Measurements from ENCODE around the gene SLC23A2.

Gene SLC23A2

GRCh38 chr20:4832469-4832868 lies 168.8 kb downstream of the SLC23A2 start:
- TF ChIP-seq HDGF (IDR thresholded peaks at IDR 0.05; ENCODE audit: borderline replicate concordance) (no peak), SUZ12 (IDR thresholded peaks at IDR 0.05) (no peak), NFRKB (IDR thresholded peaks at IDR 0.05) (no peak), TARDBP (IDR thresholded peaks at IDR 0.05) (no peak), FOXM1 (IDR thresholded peaks at IDR 0.05; ENCODE audit: borderline replicate concordance) (no peak), ZNF384 (IDR thresholded peaks at IDR 0.05) (no peak), ELF4 (IDR thresholded peaks at IDR 0.05) (no peak), ARNT (IDR thresholded peaks at IDR 0.05) (no peak), CTBP1 (IDR thresholded peaks at IDR 0.05; ENCODE audit: borderline replicate concordance) (no peak), PKNOX1 (IDR thresholded peaks at IDR 0.05) (no peak), FOXK2 (IDR thresholded peaks at IDR 0.05) (no peak), LEF1 (IDR thresholded peaks at IDR 0.05; ENCODE audit: borderline replicate concordance) (no peak), BHLHE40 (IDR thresholded peaks at IDR 0.05; ENCODE audit: borderline replicate concordance) (no peak), FOXA1 (IDR thresholded peaks at IDR 0.05) (no peak), L3MBTL2 (conservative IDR thresholded peaks at IDR 0.05) (no peak), SP1 (IDR thresholded peaks at IDR 0.05) (no peak)
- CTCF ChIA-PET, result no interaction called here
- no peak for DNase-seq (ENCODE audit: extremely low spot score)
- POLR2A ChIA-PET, result no interaction called here

GRCh38 chr20:4830696-4831095 lies 170.6 kb downstream of the SLC23A2 start:
- no peak for TF ChIP-seq NFRKB (IDR thresholded peaks at IDR 0.05)
- TF ChIP-seq ELF4 (IDR thresholded peaks at IDR 0.05), result no peak
- no peak for TF ChIP-seq ARNT (IDR thresholded peaks at IDR 0.05)
- TF ChIP-seq BHLHE40 (IDR thresholded peaks at IDR 0.05; ENCODE audit: borderline replicate concordance), result no peak
- no peak for TF ChIP-seq ZNF384 (IDR thresholded peaks at IDR 0.05)
- TF ChIP-seq TARDBP (IDR thresholded peaks at IDR 0.05), result no peak
- no peak for TF ChIP-seq PKNOX1 (IDR thresholded peaks at IDR 0.05)
- TF ChIP-seq FOXM1 (IDR thresholded peaks at IDR 0.05; ENCODE audit: borderline replicate concordance), result no peak
- no peak for TF ChIP-seq LEF1 (IDR thresholded peaks at IDR 0.05; ENCODE audit: borderline replicate concordance)
- no peak for TF ChIP-seq FOXK2 (IDR thresholded peaks at IDR 0.05)
- TF ChIP-seq FOXA1 (IDR thresholded peaks at IDR 0.05), result no peak
- no peak for TF ChIP-seq L3MBTL2 (conservative IDR thresholded peaks at IDR 0.05)
- no peak for TF ChIP-seq HDGF (IDR thresholded peaks at IDR 0.05; ENCODE audit: borderline replicate concordance)
- CTCF ChIA-PET, result no interaction called here
- DNase-seq (ENCODE audit: extremely low spot score), result no peak
- POLR2A ChIA-PET, result no interaction called here

- TF ChIP-seq ZNF384 (IDR thresholded peaks at IDR 0.05), result no peak
- peak; percentile 84 for TF ChIP-seq PKNOX1 (IDR thresholded peaks at IDR 0.05)
- DNase-seq (ENCODE audit: extremely low spot score), result no peak
- POLR2A ChIA-PET, result no interaction called here
- CTCF ChIA-PET, result no interaction called here
These were observed 171.1 kb downstream of the SLC23A2 start for GRCh38 chr20:4830259-4830658.

- ChIA-PET CTCF (no interaction called here), POLR2A (no interaction called here)
- TF ChIP-seq BHLHE40 (IDR thresholded peaks at IDR 0.05; ENCODE audit: borderline replicate concordance) (no peak), PKNOX1 (IDR thresholded peaks at IDR 0.05) (no peak), FOXM1 (IDR thresholded peaks at IDR 0.05; ENCODE audit: borderline replicate concordance) (no peak), FOXA1 (IDR thresholded peaks at IDR 0.05) (no peak), HDGF (IDR thresholded peaks at IDR 0.05; ENCODE audit: borderline replicate concordance) (no peak), L3MBTL2 (conservative IDR thresholded peaks at IDR 0.05) (no peak), CTBP1 (IDR thresholded peaks at IDR 0.05; ENCODE audit: borderline replicate concordance) (no peak), ZNF384 (IDR thresholded peaks at IDR 0.05) (no peak), FOXK2 (IDR thresholded peaks at IDR 0.05) (no peak), SUZ12 (IDR thresholded peaks at IDR 0.05) (no peak)
- no peak for DNase-seq (ENCODE audit: extremely low spot score)
These were observed 171.6 kb downstream of the SLC23A2 start for GRCh38 chr20:4829514-4830215.

GRCh38 chr20:4828830-4829513 lies 172.3 kb downstream of the SLC23A2 start:
- ChIA-PET CTCF (no interaction called here), POLR2A (no interaction called here)
- TF ChIP-seq FOXM1 (IDR thresholded peaks at IDR 0.05; ENCODE audit: borderline replicate concordance), result no peak
- no peak for DNase-seq (ENCODE audit: extremely low spot score)

GRCh38 chr20:4821590-4821989 lies 179.7 kb downstream of the SLC23A2 start:
- no peak for DNase-seq (ENCODE audit: extremely low spot score)
- CTCF ChIA-PET, result no interaction called here
- POLR2A ChIA-PET, result no interaction called here
- TF ChIP-seq ZNF384 (IDR thresholded peaks at IDR 0.05) (no peak), SUZ12 (IDR thresholded peaks at IDR 0.05) (no peak), FOXK2 (IDR thresholded peaks at IDR 0.05) (no peak), SP1 (IDR thresholded peaks at IDR 0.05) (no peak), HDGF (IDR thresholded peaks at IDR 0.05; ENCODE audit: borderline replicate concordance) (no peak), ARNT (IDR thresholded peaks at IDR 0.05) (no peak), BHLHE40 (IDR thresholded peaks at IDR 0.05; ENCODE audit: borderline replicate concordance) (no peak)
